ENCODE measurements around the gene SIPA1L3.
A peak's percentile ranks its signal among the peaks of the same experiment; 100 is the strongest.

SIPA1L3 gene

GRCh38 chr19:38036707-38037611, 130.0 kb downstream of the SIPA1L3 start:
- no peak overlapping the region for H3K4me3 ChIP-seq (ENCODE audit: low read depth, low read length)
- no peak for DNase-seq (ENCODE audit: low read depth)
- no peak for TF ChIP-seq CTCF (conservative IDR thresholded peaks at IDR 0.05; ENCODE audit: low read depth, low read length)

GRCh38 chr19:38039966-38040365, 133.0 kb downstream of the SIPA1L3 start:
- no peak overlapping the region for H3K4me3 ChIP-seq (ENCODE audit: low read depth, low read length)
- DNase-seq (ENCODE audit: low read depth): peak; percentile 67
- no peak for TF ChIP-seq CTCF (conservative IDR thresholded peaks at IDR 0.05; ENCODE audit: low read depth, low read length)

DNA sequence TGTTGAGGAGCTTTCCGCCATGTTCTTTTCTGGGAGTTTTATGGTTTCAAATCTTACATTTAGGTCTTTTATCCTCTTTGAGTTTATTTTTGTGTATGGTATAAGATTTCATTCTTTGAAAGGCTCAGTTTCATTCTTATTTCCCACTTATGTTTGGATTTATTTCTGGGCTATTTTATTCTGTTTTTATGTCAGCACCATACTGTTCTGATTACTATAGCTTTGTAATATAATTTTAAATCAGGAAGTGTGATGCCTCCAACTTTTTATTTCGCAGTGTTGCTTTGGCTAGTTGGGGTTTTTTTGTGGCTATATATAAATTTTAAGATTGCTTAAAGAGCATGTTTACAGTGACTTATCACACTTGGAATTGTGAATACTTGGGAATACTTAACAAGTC, 135.1 kb downstream of the SIPA1L3 start:
- DNase-seq (ENCODE audit: low read depth): no peak
- no peak overlapping the region for H3K4me3 ChIP-seq (ENCODE audit: low read depth, low read length)
- TF ChIP-seq CTCF (conservative IDR thresholded peaks at IDR 0.05; ENCODE audit: low read depth, low read length): no peak

DNA sequence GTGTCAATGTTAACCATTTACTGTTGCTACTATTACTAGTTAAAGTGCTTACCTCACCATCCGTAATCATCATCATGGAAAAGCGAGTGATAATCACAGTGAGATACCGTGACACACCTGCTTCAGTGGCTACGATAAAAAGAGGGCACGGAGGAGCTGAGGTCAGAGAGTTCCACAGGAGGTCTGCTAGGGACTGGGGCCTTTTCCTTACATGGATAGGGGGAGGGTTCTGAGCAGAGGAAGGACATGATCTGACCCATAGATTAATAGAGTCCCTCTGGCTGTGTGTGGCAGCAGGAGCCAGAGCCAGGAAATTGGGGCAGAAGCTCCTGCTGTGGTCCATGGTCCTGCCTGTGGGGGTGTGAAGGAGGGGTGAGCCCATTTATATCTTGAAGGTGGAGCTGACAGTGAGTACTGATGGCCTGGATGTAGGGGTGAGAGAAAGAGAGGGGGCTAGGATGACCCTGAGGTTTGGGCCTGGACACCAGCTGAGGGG, 136.7 kb downstream of the SIPA1L3 start:
- no peak for TF ChIP-seq CTCF (conservative IDR thresholded peaks at IDR 0.05; ENCODE audit: low read depth, low read length)
- no peak for DNase-seq (ENCODE audit: low read depth)
- H3K4me3 ChIP-seq (ENCODE audit: low read depth, low read length): no peak overlapping the region

DNA sequence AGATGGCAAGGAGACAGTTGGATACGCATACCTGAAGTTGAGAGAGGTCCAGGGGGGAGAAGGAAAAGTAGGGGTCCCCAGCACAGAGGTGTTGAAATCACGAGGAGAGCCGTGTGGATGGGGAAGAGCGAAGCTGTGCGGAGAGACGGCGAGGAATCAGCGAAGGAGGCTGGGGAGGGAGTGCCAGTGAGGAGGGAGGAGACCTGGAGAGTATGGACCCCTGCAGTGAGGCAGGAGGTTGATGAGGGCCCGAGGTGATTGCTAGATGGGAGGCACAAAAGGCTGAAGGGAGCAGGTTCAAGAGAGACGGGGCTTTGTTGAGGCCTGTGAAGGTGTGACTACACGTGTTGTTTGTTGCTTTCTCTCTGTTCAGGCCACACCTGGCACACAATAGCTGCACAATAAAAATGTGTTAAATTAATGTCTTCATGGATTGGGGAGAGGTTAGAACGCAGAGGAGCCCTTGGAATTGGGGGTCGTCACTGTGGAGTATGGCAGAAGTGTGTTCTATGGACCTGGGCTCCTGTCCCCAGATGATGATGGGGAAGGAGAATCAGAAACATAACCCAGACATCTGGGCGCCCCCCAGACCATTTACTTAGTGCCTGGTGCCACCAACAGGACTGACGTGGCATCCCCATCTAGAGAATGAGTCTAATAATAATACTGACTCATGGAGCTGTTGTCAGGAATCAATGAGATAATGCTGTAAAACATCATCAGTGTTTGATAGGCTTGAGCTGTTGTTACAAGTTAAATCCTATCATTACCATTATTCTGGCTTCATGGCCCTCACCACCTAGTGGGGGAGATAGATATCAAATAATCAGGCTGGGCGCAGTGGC, 137.5 kb downstream of the SIPA1L3 start:
- no peak overlapping the region for H3K4me3 ChIP-seq (ENCODE audit: low read depth, low read length)
- peak; percentile 57 for DNase-seq (ENCODE audit: low read depth)
- peak; percentile 34 for TF ChIP-seq CTCF (conservative IDR thresholded peaks at IDR 0.05; ENCODE audit: low read depth, low read length)

DNA sequence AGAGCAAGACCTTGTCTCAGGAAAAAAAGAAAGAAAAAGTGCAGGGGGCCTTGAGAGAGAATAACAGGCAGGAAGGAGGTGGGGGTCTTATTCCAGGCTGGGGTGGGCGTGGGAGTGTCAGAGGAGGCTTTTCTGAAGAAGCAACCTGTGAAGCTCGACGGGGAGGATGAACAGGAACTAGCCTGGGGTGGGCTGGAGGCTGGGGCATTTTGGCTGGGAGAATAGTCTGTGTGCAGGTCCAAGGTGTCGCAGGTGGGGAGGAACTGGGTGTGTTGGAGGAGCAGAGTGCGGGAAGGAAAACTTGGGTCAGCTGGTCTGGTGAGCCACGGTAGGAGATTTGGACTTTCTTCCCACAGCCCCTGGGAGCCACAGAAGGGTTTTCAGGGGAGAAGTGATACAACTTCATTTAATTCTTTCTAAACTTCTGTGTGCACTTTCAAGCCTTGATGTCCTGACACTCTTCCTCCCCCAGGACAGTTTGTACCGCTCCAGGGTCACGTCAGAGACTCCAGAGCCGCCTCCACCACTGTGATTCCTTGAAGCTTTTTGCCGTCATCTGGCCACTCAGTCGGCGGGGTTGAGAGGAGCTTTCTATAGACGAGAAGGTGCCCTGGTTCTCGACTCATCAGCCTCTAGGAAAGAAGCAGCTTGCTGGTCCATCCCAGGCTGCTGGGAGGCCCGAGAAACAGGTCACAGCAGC, 138.7 kb downstream of the SIPA1L3 start:
- no peak overlapping the region for H3K4me3 ChIP-seq (ENCODE audit: low read depth, low read length)
- DNase-seq (ENCODE audit: low read depth): no peak
- TF ChIP-seq CTCF (conservative IDR thresholded peaks at IDR 0.05; ENCODE audit: low read depth, low read length): no peak

Data from choroid plexus epithelial cell (primary cell).